CD4-positive, alpha-beta T cell treated with Interleukin-21 for 1 hour (primary cell): ENCODE data around the gene NAPA.
A peak's percentile ranks its signal among the peaks of the same experiment; 100 is the strongest.

Experiments used
- DNase-seq: peaks from one replicate; pipeline ENCODE4 v3.0.0-alpha.2; 2020

The NAPA gene

DNA sequence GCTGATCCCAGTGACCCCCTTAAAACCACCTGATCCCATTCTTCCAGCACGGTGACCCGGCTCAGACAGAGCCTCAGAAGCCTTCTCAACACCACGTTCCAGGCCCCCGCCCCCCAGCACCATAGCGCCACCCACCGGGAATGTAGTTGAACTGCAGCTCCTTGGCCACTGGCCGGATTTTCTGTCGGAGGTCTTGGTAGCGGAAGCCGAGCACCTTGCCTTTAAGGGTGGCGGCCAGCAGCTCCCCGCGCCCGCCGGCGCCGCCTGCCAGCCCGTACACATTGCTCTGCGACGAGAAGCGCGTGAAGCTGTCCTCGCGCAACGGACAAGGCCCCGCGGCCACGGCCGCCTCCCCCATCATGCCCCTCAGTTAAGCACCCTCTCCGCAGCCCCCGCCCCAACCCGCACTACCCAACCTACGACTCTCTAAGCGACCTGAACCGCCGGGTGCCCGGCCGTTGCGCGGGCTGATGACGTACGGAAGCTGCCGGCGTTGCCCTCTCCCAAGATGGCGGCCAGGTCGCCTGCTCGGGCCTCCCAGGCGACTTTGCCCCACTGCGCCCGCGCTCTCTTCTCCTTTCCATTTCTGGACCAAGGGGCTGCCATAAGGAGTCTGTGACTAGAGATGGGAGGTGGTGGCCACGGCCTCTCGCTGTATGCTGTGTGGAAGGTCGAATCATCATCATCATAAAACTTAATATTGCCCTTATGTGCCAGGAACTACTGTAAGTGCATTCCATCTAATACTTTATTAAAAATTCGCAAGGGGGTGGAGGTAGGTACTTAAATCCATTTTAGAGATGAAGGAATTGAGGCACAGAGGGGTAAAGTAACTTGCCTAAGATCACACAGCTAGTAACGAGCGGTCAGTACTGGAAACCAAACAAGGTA lies 30.8 kb downstream of the NAPA start, which contains the start of gene KPTN:
TSS of gene KPTN (minus strand) at position 420 of the 891 bp plus-strand sequence. CDS start at position 361, 59 bp downstream.
- peak; percentile 89 for DNase-seq

DNA sequence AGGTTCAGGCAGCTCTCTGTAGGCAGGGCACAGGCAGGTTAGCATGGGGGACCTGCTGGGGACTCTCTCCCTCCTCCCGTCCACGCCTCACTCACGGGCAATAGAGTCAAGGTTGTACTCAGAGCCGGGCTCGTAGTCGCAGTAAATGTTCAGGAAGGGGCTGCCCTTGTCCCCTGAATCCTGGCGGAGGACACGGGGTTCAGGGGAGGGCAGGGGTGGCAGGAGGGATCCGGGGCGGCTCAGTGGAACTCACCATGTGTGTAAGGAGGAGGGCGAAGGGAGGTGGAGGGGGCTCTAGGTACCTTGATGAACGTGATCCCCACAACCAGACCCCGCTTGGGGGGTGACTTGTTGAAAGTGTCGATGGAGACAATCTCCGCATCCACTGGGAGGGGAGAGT lies 31.7 kb downstream of the NAPA start:
- DNase-seq: no peak

- DNase-seq: no peak
Observed at GRCh38 chr19:47481460-47482052, 33.3 kb downstream of the NAPA start.

GRCh38 chr19:47480658-47481057 lies 34.2 kb downstream of the NAPA start:
- no peak for DNase-seq

GRCh38 chr19:47479701-47480503 lies 35.0 kb downstream of the NAPA start:
- no peak for DNase-seq

- DNase-seq: no peak
Observed at GRCh38 chr19:47476438-47476972, 38.4 kb downstream of the NAPA start.

GRCh38 chr19:47475465-47475864 lies 39.4 kb downstream of the NAPA start:
- no peak for DNase-seq

GRCh38 chr19:47473336-47473735 lies 41.5 kb downstream of the NAPA start:
- no peak for DNase-seq

GRCh38 chr19:47471733-47472457 lies 43.0 kb downstream of the NAPA start, which contains the start of gene SLC8A2:
Gene SLC8A2 (minus strand): TSS chr19:47471893. CDS start chr19:47466403, 5,490 bp downstream.
- DNase-seq: peak; percentile 68

- DNase-seq: no peak
Observed at GRCh38 chr19:47471381-47471732, 43.5 kb downstream of the NAPA start.

GRCh38 chr19:47470447-47471195 lies 44.2 kb downstream of the NAPA start:
- no peak for DNase-seq

GRCh38 chr19:47469719-47470118 lies 45.1 kb downstream of the NAPA start:
- no peak for DNase-seq

DNA sequence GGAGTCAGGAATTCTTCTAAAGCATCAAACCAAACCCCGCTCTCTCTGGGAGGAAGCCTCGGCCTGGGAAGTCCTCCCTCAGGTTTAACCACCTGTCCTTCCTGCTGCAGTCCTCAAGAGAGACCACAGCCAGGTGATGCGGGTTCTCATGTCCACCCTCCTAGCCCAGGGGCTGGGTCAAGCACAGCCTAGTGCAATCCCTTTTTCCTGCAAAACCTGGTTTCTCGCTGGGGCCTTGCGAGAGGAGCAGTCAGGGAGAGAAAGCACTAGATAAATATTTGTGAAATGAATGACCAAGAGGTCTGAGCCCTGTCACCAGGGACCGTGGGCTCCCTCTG lies 45.5 kb downstream of the NAPA start:
- no peak for DNase-seq

DNA sequence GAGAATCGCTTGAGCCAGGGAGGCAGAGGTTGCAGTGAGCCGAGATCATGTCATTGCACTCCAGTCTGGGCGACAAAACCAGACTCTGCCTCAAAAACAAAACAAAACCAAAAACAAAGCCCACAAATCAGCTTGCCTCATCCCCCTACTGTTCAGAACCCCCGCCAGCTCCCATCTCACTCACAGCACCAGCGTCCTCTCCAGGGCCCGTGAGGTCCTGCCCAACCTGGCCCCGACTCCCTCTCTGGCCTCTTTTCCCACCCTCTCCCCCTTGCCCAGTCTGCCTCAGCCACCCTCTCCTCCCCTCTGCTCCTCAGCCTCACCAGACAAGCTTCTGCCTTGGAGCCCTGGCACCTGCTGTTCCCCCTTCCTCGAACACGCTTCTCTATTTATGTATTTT lies 46.9 kb downstream of the NAPA start:
- no peak for DNase-seq

GRCh38 chr19:47465957-47466356 lies 48.9 kb downstream of the NAPA start:
- no peak for DNase-seq

DNA sequence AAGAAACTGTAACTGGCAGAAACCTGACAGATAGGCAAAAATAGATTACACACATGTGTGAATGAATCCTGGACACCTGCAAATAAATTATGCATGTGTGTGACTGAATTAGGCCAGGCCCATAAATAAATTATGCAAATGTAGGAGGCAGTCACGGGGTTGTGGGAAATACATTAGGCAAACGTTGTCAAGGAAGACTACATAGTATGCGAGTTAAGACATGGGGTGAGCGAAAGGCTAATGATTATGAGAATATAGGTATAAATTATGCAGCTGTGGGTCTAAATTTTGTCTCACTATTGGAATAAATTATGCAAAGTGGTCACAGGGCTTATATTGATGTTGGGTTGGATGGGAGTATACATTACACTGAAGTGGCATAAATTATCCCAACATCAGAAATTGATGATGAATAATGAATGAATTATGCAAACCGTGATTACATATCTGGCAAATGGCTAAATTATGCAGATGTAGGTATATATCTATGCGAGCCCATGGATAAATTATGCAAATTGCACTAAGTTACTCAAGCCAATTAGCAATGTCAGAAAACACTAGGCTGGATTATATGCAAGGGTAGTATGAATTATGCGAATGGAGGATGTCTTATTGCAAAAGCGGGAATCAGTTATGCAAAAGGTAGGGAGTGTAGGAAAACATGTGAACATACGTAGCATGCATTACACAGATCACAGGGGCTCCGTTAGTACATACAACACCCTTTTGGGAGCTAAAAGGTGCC lies 50.0 kb downstream of the NAPA start:
- DNase-seq: no peak

- DNase-seq: no peak
Observed at GRCh38 chr19:47461876-47462275, 53.0 kb downstream of the NAPA start.

DNA sequence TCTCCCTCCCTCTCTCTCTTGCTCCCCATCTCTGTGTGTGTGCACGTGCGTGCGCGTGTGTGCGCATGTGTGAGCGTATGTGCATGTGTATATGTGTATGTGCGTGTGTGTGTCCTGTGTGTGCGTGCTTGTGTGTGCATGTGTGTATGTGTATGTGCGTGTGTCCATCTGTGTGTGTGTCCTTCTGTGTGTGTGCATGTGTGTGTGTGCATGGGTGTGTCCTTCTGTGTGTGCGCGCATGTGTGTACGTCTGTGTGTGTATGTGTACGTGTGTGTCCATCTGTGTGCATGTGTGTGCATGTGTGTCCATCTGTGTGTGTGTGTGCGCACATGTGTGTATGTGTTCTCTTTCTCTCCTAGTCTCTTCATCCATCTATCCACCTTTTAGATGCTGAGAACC lies 55.4 kb downstream of the NAPA start:
- no peak for DNase-seq

DNA sequence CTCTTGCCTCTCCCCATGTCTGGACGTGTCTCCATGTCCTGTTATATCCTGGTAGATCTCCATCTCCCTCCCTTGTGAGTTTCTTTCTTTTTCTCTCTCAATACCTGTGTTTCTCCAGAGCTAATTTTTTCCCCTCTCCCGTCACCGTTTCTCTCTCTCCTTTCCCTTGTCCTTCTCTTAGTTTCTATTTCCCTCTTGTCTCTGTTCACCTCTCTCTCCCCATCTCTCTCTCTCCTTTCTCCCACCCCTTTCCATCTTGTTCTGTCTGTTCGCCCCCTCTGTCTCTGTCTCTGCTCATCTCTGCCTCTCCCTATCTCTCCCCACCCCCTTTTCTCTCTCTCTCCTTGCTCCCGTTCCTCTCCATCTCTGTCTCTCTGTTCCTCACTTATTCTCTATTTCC lies 56.2 kb downstream of the NAPA start:
- no peak for DNase-seq

DNA sequence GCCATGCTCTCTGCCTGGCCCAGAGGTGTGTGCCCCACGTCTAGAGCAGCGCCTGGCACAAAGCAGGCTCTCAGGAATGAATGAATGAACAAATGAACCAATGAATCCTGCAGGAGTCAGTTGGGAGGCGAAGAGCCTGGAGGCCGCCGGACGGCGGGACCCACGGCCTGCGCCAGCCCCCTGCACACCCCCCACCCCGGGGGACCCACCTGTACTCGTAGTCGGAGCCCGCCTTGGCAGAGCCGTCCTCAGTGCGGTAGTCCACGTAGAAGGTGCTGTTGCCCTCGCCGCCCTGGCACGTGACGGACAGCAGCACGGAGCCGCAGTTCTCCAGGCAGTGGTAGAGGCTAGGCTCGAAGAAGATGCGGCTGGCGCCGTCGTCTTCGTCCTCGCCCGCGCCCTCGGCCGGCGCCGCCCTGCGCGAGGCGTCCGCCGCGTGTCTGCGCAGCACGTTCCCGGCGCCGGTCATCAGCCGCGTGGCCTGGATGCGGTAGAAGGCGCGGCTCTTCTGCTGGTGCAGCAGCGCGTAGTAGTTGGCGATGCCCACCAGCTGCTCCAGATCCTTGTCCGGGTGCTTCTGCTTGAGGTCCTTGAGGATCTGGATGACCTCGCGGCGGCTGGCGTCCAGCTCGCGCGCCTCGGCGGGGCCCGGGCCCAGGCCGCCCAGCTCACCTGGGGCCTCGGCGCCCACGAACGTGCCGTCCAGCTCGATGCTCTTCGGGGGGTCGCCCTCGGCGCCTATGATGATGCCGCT lies 58.0 kb downstream of the NAPA start:
- no peak for DNase-seq
